Measurements from ENCODE around the gene PPP1R8.

PPP1R8 gene

GRCh38 chr1:27831568-27832410 lies 1.2 kb downstream of the PPP1R8 start:
- Histone ChIP-seq H4K20me1 (ENCODE audit: insufficient read depth, low read length) (peaks cover 20% of the 10 kb centered on the region; the same call in 1 of the 2 replicates), H3K4me3 (ENCODE audit: low read depth in 1 of 2, low read length in 2 of 2) (peak overlapping the region; percentile 99), H3K4me2 (ENCODE audit: insufficient read depth, low read length) (peak overlapping the region; percentile 97), H3K27me3 (ENCODE audit: insufficient read depth, low read length, poor library complexity) (no peaks in the 10 kb centered on the region), H3K36me3 (ENCODE audit: insufficient read depth, low read length) (peaks cover 38% of the 10 kb centered on the region), H3K9ac (ENCODE audit: low read depth, low read length) (peak overlapping the region; percentile 92), H3K79me2 (ENCODE audit: insufficient read depth, low read length) (peaks cover 62% of the 10 kb centered on the region), H3K9me3 (ENCODE audit: insufficient read depth, low read length, severe bottlenecking) (no peaks in the 10 kb centered on the region), H3K27ac (ENCODE audit: low read length) (peak overlapping the region; percentile 79), H3K4me1 (ENCODE audit: insufficient read depth, low read length) (peaks cover 40% of the 10 kb centered on the region), H2AFZ (ENCODE audit: low read depth, low read length) (peak overlapping the region; percentile 89; the same call in 1 of the 2 replicates)
- TF ChIP-seq CTCF (IDR thresholded peaks at IDR 0.05; ENCODE audit: borderline replicate concordance, extremely low read depth, low read length, poor library complexity, severe bottlenecking) (no peak), EZH2 (IDR thresholded peaks at IDR 0.05; ENCODE audit: borderline replicate concordance, low read depth, low read length, severe bottlenecking) (no peak)
- DNase-seq (no peak), ATAC-seq (ENCODE audit: insufficient read depth, low read depth) (no peak)

GRCh38 chr1:27832762-27833161 lies 2.2 kb downstream of the PPP1R8 start:
- Histone ChIP-seq H2AFZ (ENCODE audit: low read depth, low read length) (no peak overlapping the region), H3K79me2 (ENCODE audit: insufficient read depth, low read length) (peaks cover 70% of the 10 kb centered on the region), H3K27ac (ENCODE audit: low read length) (no peak overlapping the region), H3K4me1 (ENCODE audit: insufficient read depth, low read length) (peaks cover 40% of the 10 kb centered on the region), H3K9me3 (ENCODE audit: insufficient read depth, low read length, severe bottlenecking) (no peaks in the 10 kb centered on the region), H3K27me3 (ENCODE audit: insufficient read depth, low read length, poor library complexity) (no peaks in the 10 kb centered on the region), H4K20me1 (ENCODE audit: insufficient read depth, low read length) (peaks cover 20% of the 10 kb centered on the region; the same call in 1 of the 2 replicates), H3K36me3 (ENCODE audit: insufficient read depth, low read length) (peaks cover 43% of the 10 kb centered on the region), H3K4me3 (ENCODE audit: low read depth in 1 of 2, low read length in 2 of 2) (peak overlapping the region in 1 of 2 experiments; percentile 99; a peak in 1 of 4 replicates), H3K4me2 (ENCODE audit: insufficient read depth, low read length) (peak overlapping the region; percentile 97; the same call in 1 of the 2 replicates), H3K9ac (ENCODE audit: low read depth, low read length) (peak overlapping the region; percentile 92; the same call in 1 of the 2 replicates)
- TF ChIP-seq CTCF (IDR thresholded peaks at IDR 0.05; ENCODE audit: borderline replicate concordance, extremely low read depth, low read length, poor library complexity, severe bottlenecking) = no peak
- TF ChIP-seq EZH2 (IDR thresholded peaks at IDR 0.05; ENCODE audit: borderline replicate concordance, low read depth, low read length, severe bottlenecking) = no peak
- ATAC-seq (ENCODE audit: insufficient read depth, low read depth) (no peak), DNase-seq (no peak)

- no peak overlapping the region for H3K4me3 ChIP-seq (ENCODE audit: low read depth in 1 of 2, low read length in 2 of 2)
- H3K4me2 ChIP-seq (ENCODE audit: insufficient read depth, low read length) = peak overlapping the region; percentile 97; the same call in 1 of the 2 replicates
- no peaks in the 10 kb centered on the region for H3K9me3 ChIP-seq (ENCODE audit: insufficient read depth, low read length, severe bottlenecking)
- peaks cover 47% of the 10 kb centered on the region for H3K36me3 ChIP-seq (ENCODE audit: insufficient read depth, low read length)
- peaks cover 20% of the 10 kb centered on the region; the same call in 1 of the 2 replicates for H4K20me1 ChIP-seq (ENCODE audit: insufficient read depth, low read length)
- H3K27me3 ChIP-seq (ENCODE audit: insufficient read depth, low read length, poor library complexity) = no peaks in the 10 kb centered on the region
- no peak overlapping the region for H3K9ac ChIP-seq (ENCODE audit: low read depth, low read length)
- DNase-seq (no peak), ATAC-seq (ENCODE audit: insufficient read depth, low read depth) (no peak)
- H2AFZ ChIP-seq (ENCODE audit: low read depth, low read length) = no peak overlapping the region
- no peak overlapping the region for H3K27ac ChIP-seq (ENCODE audit: low read length)
- H3K4me1 ChIP-seq (ENCODE audit: insufficient read depth, low read length) = peaks cover 40% of the 10 kb centered on the region
- TF ChIP-seq CTCF (IDR thresholded peaks at IDR 0.05; ENCODE audit: borderline replicate concordance, extremely low read depth, low read length, poor library complexity, severe bottlenecking) (no peak), EZH2 (IDR thresholded peaks at IDR 0.05; ENCODE audit: borderline replicate concordance, low read depth, low read length, severe bottlenecking) (no peak)
- H3K79me2 ChIP-seq (ENCODE audit: insufficient read depth, low read length) = peaks cover 76% of the 10 kb centered on the region
Measured at GRCh38 chr1:27833470-27833869, 2.9 kb downstream of the PPP1R8 start.
